COLO668 (cell line): ENCODE measurements around the gene PDZD2.
"Not testable (repeated sequence)": the region's sequence is repeated elsewhere in the genome, so short reads cannot be mapped to it uniquely, and the experiment has no call there.

Experiments used
- DNase-seq: peaks from one replicate; lab custom pipeline; 2025; ENCODE audit not compliant: unreplicated experiment; lab: John Stamatoyannopoulos, UW

Gene PDZD2

DNA sequence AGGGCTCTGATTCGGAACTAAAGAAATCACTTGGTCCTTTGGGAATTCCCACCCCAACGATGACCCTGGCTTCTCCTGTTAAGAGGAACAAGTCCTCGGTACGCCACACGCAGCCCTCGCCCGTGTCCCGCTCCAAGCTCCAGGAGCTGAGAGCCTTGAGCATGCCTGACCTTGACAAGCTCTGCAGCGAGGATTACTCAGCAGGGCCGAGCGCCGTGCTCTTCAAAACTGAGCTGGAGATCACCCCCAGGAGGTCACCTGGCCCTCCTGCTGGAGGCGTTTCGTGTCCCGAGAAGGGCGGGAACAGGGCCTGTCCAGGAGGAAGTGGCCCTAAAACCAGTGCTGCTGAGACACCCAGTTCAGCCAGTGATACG lies 451.8 kb downstream of the PDZD2 start:
- no peak for DNase-seq

DNA sequence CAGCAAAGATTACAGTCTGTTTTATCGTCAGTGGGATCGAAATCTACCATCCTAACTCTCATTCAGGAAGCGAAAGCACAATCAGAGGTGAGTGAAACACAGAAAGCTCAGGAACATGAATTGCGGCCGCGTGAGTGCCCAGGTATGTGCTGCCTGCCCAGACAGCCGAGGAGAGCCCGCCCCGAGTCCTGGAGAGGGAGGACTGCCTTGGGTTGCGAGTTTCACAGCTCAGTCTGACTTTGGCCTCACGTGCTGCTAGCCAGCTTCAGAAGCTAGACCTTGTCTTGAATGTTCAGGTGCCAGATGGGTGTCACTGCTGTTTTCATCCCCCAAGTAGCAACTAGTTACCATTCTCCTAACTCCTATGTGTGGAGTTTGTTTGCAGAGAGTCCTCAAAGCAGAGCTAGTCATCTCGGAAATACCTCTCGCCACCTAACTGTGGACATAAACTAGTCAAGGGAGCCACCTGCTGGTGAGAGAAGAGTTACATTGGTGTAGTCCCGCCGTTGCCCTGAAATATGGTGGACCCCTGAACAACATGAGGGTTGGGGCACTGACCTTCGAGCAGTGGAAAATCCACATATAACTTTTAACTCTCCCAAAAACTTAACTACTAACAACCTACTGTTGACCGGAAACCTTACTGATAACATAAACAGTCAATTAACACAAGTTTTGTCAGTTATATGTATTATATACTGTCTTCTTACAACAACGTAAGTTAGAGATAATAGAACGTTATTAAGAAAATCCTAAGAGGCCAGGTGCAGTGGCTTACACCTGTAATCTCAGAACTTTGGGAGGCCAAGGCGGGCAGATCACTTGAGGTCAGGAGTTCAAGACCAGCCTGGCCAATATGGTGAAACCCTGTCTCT lies 454.2 kb downstream of the PDZD2 start:
- peak; percentile 35 for DNase-seq

DNA sequence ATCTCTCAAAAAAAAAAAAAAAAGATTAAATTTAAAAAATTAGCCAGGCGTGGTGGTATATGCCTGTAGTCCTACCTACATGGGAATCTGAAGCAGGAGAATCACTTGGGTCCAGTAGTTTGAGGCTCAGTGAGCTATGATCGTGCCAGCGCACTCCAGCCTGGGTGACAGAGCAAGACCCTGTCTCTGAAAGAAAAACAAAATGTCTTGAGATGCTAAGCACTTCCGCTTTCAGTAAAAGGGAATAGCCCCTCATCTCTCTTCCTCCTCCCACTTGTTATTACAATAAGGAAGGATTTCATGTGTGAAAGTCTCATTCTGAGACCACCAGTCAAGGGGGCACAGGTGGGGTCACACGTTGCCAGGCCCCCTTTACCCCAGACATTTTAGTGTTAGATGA lies 455.8 kb downstream of the PDZD2 start:
- DNase-seq: no peak

DNA sequence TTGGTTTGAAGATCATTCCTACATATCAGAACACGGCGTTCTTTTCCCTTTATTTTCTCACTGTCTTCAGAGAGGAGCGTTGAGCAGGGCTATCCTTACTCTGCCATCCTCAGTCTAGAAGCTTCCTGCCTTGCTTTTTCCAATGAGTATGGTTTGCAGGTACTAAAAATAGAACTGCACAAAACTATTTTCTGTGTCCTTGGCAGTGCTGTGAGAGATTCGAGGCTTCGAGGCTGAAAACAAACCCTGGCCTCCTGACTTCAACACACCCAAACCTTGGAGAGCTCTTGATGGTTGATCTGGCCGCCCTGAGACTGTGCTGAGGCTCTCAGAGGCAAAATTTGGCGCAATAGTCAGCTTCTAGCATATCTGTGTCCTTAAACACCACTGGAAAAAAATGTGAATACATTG lies 456.3 kb downstream of the PDZD2 start:
- DNase-seq: no peak

DNA sequence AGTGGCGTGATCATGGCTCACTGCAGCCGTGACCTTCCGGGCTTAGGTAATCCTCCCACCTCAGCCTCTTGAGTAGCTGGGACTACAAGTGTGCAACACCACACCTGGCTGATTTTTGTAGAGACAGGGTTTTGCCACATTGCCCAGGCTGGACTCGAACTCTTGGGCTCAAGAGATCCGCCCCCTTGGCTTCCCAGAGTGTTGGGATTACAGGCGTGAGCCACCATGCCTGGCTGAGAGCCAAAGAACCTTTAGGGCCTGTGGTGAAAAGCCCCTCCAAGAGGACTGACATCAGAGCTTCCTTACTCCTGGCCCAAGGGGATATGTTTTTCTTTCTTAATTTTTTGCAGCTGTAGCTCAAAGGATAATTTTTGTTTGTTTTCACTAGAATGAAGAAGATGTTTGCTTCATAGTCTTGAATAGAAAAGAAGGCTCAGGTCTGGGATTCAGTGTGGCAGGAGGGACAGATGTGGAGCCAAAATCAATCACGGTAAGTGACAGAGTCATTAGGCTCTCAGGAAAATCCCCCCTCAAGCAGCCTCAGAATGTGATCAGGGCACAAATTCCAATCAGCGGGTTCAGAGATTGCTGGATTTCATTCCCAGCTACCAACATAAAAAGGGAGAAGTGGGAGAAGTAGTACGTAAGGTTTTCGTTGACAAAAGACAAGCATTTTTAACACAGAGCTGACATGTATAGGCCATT lies 458.1 kb downstream of the PDZD2 start:
- DNase-seq: no peak

DNA sequence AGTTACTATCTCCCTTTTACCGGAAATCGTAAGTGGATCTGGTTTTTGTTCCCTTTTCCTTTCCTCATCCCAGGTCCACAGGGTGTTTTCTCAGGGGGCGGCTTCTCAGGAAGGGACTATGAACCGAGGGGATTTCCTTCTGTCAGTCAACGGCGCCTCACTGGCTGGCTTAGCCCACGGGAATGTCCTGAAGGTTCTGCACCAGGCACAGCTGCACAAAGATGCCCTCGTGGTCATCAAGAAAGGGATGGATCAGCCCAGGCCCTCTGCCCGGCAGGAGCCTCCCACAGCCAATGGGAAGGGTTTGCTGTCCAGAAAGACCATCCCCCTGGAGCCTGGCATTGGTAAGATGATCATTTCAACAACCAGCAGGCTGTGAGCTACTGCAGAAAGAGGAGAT lies 459.4 kb downstream of the PDZD2 start:
- DNase-seq: no peak

DNA sequence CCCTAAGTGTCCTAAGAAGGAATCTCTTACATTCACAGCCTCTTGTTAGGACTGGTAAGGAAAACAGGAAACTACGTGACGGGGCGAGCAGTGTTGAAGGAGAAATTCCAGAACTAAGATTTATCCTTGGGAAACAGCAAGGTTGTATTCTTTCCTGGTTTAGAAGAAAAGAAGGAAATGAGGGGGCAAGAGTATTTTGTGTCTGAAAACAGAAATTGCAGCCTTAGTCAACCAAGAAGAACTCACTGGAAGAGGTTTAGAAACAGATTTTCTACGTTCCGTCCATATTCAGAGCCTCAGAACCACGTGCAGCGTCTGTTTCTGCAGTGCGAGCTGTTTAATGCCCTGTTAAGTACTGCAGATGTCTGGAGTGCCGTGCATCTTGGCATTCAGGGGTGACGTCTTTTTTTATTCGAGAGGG lies 460.0 kb downstream of the PDZD2 start:
- no peak for DNase-seq

DNA sequence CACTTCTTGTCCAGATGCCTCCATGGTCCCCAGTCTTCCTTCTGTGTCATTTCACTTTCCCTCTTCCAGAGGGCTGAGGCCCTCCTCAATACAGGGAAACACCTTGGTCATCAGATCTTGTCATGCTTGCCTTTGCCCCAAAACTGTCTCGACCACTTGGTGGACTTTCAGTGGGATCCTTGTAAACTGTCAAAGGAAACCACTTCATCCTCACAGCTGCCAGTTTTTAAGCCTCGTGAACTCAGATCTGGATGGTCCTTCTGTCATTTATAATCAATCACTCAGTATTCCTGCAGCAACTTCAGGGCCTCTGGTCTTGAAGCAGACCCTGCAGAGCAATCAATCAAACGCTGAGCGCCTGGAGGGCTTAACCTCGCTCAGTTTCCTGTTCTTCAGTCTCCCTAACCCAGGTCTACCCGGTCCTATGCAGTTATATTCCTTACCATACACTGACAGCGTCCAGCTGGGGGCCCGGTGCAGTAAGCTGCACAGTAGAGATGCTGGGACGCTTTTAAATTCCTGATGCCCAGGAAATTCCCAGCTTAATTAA lies 460.6 kb downstream of the PDZD2 start:
- DNase-seq: no peak

DNA sequence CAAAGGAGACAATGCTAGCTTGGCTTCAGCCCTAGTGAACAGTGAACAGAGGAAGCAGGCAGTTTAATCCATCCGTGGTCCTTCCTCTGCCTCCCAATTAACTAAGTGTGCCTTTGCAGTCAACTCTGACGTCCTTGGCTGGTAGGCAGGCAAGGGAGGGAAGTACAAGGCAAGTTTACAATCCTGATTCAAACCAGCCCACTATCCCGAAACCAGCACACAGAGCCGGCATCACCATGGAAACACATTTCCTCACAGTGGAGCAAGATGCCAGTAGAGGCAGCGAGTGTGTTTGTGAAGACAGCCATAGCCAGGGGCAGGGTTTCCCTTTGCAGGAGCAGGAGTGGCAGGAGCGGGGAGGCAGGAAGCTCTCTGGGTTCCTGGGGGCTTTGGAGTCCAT lies 461.3 kb downstream of the PDZD2 start:
- DNase-seq: no peak

DNA sequence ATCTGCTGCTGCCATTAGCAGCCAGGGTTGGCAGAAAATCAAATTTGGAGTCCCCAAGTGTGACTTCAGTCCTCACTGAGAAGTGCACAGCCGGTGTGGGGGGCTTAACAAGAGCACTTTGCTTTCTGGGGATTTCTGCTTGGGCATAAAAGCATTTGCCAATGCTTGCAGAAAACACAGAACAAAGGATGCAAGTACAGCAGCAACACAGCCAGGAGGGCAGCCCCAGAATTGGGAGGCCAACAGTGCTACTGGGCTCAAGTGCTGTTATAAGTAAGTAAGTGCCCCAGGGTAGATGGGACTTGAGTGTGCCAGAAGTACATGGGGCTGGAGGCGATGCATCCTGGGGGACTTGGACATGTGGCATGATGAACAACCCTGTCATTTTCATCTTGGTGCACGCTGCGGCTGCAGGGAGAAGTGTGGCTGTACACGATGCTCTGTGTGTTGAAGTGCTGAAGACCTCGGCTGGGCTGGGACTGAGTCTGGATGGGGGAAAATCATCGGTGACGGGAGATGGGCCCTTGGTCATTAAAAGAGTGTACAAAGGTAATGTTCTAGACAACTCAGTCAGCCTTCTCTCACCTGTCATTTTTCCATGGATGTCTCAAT lies 461.9 kb downstream of the PDZD2 start:
- DNase-seq: no peak

DNA sequence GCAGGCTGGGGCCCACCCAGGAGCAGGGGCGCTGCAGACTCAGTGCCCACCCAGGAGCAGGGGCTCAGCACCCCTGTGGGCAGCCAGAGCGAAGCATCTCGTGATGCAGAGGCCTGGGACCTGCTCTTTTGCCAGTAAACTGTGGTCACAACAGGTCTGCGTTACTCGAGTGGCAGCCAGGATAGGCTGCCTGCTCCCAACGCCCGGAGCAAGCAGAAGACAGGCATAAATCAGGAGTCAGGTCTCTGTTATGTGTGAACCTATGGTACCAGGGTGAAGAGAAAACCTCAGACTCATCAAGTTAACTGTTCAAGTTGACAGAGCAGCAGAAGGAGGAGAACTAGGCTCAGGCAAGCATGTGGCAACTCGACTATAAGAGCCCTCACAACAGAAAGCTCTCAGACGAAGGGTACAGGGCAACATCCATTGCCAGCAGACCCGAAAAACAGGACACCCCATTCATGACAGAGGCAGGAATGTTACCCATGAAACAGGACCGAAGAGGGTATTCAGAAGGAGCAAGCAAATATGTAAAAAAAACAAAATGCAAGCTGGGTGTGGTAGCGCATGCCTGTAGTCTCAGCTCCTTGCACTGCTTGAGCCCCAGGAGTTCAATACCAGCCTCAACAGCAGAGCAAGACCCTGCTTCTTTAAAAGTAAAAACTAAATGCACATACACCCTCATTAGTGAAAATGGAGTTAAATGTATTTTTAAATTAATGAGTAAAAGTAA lies 463.5 kb downstream of the PDZD2 start:
- DNase-seq: no peak

DNA sequence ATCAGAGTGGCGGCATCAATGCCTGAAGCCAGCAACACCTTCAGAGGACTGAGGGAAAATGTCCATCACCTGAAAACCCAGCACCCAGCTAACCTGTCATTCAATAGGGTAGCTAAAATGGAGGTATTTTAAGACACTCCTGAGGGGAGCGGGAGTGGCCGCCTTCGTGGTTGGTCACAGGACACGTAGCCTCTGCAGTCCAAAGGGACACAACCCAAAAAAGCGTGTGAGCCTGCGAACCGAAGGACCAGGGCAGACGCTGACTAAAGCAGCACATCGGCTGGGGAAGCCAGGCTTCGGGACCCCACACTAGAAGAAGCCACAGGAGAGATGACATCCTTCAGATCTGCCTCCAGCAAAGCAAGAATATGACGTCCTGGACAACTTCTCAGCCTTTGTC lies 464.6 kb downstream of the PDZD2 start:
- no peak for DNase-seq

DNA sequence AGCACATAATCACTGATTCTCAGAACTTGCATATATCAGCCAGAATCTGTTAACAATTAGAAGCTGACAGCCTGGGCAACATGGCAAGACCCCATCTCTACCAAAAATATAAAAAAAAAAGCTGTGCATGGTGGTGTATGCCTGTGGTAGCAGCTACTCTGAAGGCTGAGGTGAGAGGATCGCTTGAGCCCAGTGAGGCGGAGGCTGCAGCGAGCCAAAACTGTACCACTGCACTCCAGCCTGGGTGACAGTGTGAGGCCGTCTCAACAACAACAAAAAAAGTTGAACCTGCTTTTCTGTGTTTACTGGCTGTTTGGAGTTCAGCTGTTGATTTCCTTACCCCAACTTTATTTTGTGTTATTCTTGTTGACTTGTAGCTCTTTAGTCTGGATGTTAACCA lies 468.4 kb downstream of the PDZD2 start:
- DNase-seq: no peak

DNA sequence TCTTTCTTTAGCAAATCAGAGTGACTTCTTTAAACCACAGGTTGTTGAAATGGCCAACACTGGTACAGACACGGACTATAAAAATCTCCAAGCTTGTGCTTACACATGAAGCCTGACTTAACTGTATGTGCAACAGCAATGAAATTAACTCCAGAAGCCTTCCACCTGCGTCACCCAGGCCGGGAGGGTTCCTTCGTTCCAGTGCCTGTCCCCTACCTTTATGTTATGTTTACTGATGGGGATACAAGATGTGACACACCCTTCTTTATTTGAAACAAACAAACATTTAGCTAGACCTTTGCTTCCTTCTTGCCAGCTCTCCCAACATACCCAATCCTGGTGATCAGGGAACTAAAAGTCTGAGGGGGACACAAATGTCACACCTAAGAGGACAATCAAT lies 469.2 kb downstream of the PDZD2 start:
- DNase-seq: no peak

DNA sequence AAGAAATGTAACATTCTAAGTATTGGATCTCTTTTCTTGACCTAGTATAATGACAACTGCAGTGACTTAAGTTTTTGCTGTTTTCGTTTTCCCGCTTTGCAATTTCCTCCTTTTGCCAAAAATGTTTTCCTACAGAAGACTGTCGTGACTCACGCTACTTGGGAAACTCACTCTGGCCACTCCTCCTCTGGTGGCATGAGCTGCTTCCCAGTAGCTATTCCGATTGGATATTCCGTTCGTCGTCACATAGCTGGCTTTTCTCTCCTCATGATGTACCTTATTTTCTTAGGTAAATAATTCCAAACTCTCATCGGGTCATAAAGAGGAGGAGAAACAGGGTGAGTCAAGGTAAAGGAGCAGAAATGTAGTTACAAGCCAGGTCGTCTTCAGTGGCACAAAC lies 470.3 kb downstream of the PDZD2 start:
- DNase-seq: no peak

DNA sequence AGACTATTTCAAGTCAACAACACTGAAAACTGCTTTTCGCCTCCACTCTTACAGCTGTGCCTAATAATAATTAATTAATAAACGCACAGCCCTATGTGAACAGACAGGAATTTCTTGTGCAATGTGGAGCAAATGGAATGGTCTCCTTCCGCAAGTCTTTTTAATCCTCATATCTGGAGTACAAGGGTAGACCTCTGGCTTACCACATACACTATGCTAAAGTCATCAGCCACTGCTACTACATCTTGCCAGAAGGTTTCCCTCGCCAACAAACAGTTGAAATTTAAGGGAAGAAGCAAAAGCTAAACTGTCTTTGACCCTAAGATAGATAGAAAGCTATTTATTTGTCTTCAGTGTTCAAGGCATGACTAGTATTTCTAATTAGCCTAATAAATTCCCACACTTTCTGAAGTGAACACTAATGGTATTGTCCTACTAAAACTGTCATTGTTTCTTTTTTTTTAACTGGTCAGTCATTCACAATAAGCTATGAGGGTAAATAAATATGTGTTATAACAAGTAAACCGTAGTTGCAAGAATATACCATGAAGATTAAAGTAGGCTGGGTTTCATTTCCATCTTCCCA lies 471.3 kb downstream of the PDZD2 start:
- DNase-seq: no peak

DNA sequence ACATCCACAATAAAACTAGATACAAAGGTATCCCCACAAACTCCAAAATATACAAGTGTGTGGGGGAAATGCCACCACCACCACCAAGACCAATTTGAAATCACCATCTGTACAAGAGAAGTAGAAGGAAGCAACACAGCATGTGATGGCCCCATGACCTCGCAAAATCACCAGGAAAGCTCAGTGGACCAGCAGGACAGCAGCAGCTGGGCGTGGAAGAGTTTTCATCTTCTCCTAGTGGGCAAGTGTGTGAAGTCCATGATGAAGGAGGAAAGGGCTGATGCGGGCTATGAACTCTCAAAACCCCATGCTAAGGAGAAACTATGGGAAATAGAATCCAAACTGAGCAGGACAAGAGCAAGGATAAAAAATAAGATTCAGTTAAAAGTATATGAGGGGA lies 477.1 kb downstream of the PDZD2 start:
- DNase-seq: no peak

DNA sequence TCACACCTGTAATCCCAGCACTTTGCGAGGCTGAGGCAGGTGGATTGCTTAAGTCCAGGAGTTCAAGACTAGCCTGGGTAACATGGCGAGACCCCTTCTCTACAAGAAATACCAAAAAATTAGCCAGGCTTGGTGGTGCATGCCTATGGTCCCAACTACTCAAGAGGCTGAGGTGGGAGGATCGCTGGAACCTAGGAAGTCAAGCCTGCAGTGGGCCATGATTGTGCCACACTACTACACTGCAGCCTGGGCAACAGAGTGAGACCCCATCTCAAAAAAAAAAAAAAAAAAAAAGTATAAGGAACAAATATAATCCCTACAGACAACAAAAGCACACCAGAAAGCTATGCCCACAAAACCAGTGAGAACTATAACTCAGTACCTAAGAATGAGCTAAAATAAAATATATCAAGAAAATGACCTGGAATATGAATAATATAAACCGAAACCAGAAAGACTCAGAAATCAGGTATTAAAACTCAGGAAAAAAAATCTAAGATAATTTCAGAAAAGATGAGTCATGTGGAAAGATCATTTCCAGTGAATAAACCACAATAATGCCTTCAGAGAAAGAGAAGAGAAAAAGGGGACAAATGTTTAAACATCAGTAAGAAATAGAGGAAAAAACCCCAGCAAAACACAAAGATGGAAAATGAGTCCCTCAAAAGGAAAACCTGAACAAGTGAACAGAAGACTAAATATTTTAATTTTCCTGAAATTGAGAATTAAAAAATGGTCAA lies 477.8 kb downstream of the PDZD2 start:
- no peak for DNase-seq

DNA sequence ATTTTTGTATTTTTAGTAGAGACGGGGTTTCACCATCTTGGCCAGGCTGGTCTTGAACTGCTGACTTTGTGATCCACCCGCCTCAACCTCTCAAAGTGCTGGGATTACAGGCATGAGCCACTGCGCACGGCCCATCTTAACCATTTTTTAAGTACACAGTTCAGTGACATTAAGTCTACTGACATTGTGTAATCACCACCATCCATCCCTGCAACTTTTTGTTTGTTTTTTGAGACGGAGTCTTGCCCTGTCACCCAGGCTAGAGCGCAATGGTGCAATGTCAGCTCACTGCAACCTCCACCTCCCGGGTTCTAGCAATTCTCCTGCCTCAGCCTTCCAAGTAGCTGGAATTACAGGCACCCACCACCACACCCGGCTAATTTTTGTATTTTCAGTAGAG lies 480.0 kb downstream of the PDZD2 start:
- not testable (repeated sequence) for DNase-seq
